GM19397 (cell line): ENCODE results near the gene RAP1GDS1.
"Not testable (repeated sequence)": the region's sequence is repeated elsewhere in the genome, so short reads cannot be mapped to it uniquely, and the experiment has no call there.

Source experiments
- ATAC-seq: cut with Tn5 transposase; IDR thresholded peaks from one replicate; pipeline ENCODE4 v1.9.1; 2021; ENCODE audit warnings: mild to moderate bottlenecking, moderate library complexity; ENCODE audit not compliant: unreplicated experiment

The RAP1GDS1 gene

GRCh38 chr4:98476891-98477290, 215.7 kb downstream of the RAP1GDS1 start:
- ATAC-seq: no peak

GRCh38 chr4:98479590-98479989, 218.4 kb downstream of the RAP1GDS1 start:
- not testable (repeated sequence) for ATAC-seq

GRCh38 chr4:98480535-98480934, 219.4 kb downstream of the RAP1GDS1 start:
- no peak for ATAC-seq

GRCh38 chr4:98481167-98481566, 220.0 kb downstream of the RAP1GDS1 start:
- no peak for ATAC-seq

- peak; percentile 20 for ATAC-seq
Measured at GRCh38 chr4:98482503-98482846, 221.3 kb downstream of the RAP1GDS1 start.

GRCh38 chr4:98482847-98483806, 221.9 kb downstream of the RAP1GDS1 start:
- peak; percentile 89 for ATAC-seq

- ATAC-seq: no peak
Measured at GRCh38 chr4:98484031-98484430, 222.8 kb downstream of the RAP1GDS1 start.

- ATAC-seq: no peak
Measured at GRCh38 chr4:98485816-98486345, 224.7 kb downstream of the RAP1GDS1 start.

- ATAC-seq: no peak
Measured at GRCh38 chr4:98490251-98490650, 229.1 kb downstream of the RAP1GDS1 start.

GRCh38 chr4:98491899-98492559, 230.8 kb downstream of the RAP1GDS1 start:
- no peak for ATAC-seq

- ATAC-seq: no peak
Measured at GRCh38 chr4:98493296-98493695, 232.1 kb downstream of the RAP1GDS1 start.
